NCI-H226 (cell line): Measurements from ENCODE around the gene PLCL1.

Experiments used
- DNase-seq: peaks from one replicate; pipeline ENCODE4 v3.0.0-alpha.2; 2015

PLCL1 gene

GRCh38 chr2:198077477-198077876, 273.1 kb downstream of the PLCL1 start:
- no peak for DNase-seq

- no peak for DNase-seq
These were observed 276.7 kb downstream of the PLCL1 start for GRCh38 chr2:198080879-198081765.

GRCh38 chr2:198084156-198084555, 279.8 kb downstream of the PLCL1 start:
- no peak for DNase-seq

- DNase-seq: no peak
These were observed 291.6 kb downstream of the PLCL1 start for GRCh38 chr2:198096002-198096401.

GRCh38 chr2:198096965-198097364, 292.6 kb downstream of the PLCL1 start:
- DNase-seq: no peak

GRCh38 chr2:198097630-198098029, 293.2 kb downstream of the PLCL1 start:
- no peak for DNase-seq

GRCh38 chr2:198098386-198098785, 294.0 kb downstream of the PLCL1 start:
- DNase-seq: no peak

- no peak for DNase-seq
These were observed 294.5 kb downstream of the PLCL1 start for GRCh38 chr2:198098918-198099317.

GRCh38 chr2:198100346-198100745, 296.0 kb downstream of the PLCL1 start:
- DNase-seq: no peak

GRCh38 chr2:198101688-198102087, 297.3 kb downstream of the PLCL1 start:
- no peak for DNase-seq

GRCh38 chr2:198102120-198102519, 297.7 kb downstream of the PLCL1 start:
- no peak for DNase-seq

- DNase-seq: no peak
These were observed 298.5 kb downstream of the PLCL1 start for GRCh38 chr2:198102856-198103255.

- DNase-seq: no peak
These were observed 302.4 kb downstream of the PLCL1 start for GRCh38 chr2:198106621-198107385.

GRCh38 chr2:198113316-198113715, 308.9 kb downstream of the PLCL1 start:
- no peak for DNase-seq

- no peak for DNase-seq
These were observed 309.7 kb downstream of the PLCL1 start for GRCh38 chr2:198114064-198114463.

- DNase-seq: no peak
These were observed 310.8 kb downstream of the PLCL1 start for GRCh38 chr2:198115201-198115600.

GRCh38 chr2:198116756-198117155, 312.4 kb downstream of the PLCL1 start:
- no peak for DNase-seq

- no peak for DNase-seq
These were observed 313.1 kb downstream of the PLCL1 start for GRCh38 chr2:198117406-198118041.

GRCh38 chr2:198127627-198128026, 323.2 kb downstream of the PLCL1 start:
- no peak for DNase-seq

- no peak for DNase-seq
These were observed 325.2 kb downstream of the PLCL1 start for GRCh38 chr2:198129609-198130008.

GRCh38 chr2:198134293-198134955, 330.0 kb downstream of the PLCL1 start:
- DNase-seq: no peak

- no peak for DNase-seq
These were observed 331.1 kb downstream of the PLCL1 start for GRCh38 chr2:198135481-198135934.

GRCh38 chr2:198136142-198136541, 331.7 kb downstream of the PLCL1 start:
- DNase-seq: no peak
